Liver (tissue), 9 donors: Measurements from ENCODE around the gene STXBP4. TPM values are rescaled to one million over a fixed set of nuclear protein-coding genes. Genes with fewer than 3 reads are reported as not detected.

Experiments
- DNase-seq: peaks from one replicate; pipeline ENCODE4 v3.0.0-alpha.2; 2017; ENCODE audit warnings: low spot score
- H3K27ac ChIP-seq, 2 donors: one replicate each; pipeline ENCODE4 v1.7.0; 2013; ENCODE audit warnings: inconsistent platforms in 2 of 2, low read length in 2 of 2, control low read depth in 1 of 2, low read depth in 1 of 2, mild to moderate bottlenecking in 1 of 2
- H3K27me3 ChIP-seq, 4 donors: one replicate each; pipeline versions ENCODE4 v1.6.1 to v1.7.0; 2013; ENCODE audit warnings: low read length in 3 of 4, inconsistent platforms in 1 of 4, mild to moderate bottlenecking in 1 of 4, moderate library complexity in 1 of 4; ENCODE audit not compliant: control insufficient read depth in 4 of 4, insufficient read depth in 4 of 4
- H3K36me3 ChIP-seq, 4 donors: one replicate each; pipeline versions ENCODE4 v1.6.1 to v1.7.0; 2013; ENCODE audit warnings: low read length in 3 of 4, mild to moderate bottlenecking in 3 of 4, low read depth in 1 of 4, moderate library complexity in 1 of 4; ENCODE audit not compliant: control insufficient read depth in 4 of 4, insufficient read depth in 3 of 4
- H3K4me1 ChIP-seq, 4 donors: one replicate each; pipeline versions ENCODE4 v1.6.1 to v1.7.0; 2013; ENCODE audit warnings: low read length in 3 of 4, mild to moderate bottlenecking in 3 of 4, moderate library complexity in 1 of 4; ENCODE audit not compliant: control insufficient read depth in 4 of 4, insufficient read depth in 4 of 4
- H3K4me3 ChIP-seq, 3 donors: one replicate each; pipeline versions ENCODE4 v1.6.1 to v1.7.0; 2013; ENCODE audit warnings: low read length in 3 of 3, control low read depth in 1 of 3, low read depth in 1 of 3, mild to moderate bottlenecking in 1 of 3
- H3K9ac ChIP-seq, 2 donors: one replicate each; pipeline ENCODE4 v1.7.0; 2013; ENCODE audit warnings: low read length in 2 of 2, mild to moderate bottlenecking in 2 of 2, moderate library complexity in 2 of 2, control low read depth in 1 of 2, low read depth in 1 of 2
- H3K9me3 ChIP-seq, 4 donors: one replicate each; pipeline versions ENCODE4 v1.6.1 to v1.7.0; 2013; ENCODE audit warnings: low read length in 3 of 4; ENCODE audit not compliant: control insufficient read depth in 4 of 4
- EGR1 ChIP-seq, 2 donors: IDR thresholded peaks; 2 replicates each; pipeline ENCODE4 v1.6.1; 2016 to 2018; ENCODE audit warnings: antibody characterized with exemption in 2 of 2, low read depth in 2 of 2
- FOXA1 ChIP-seq: IDR thresholded peaks from 2 replicates; pipeline ENCODE4 v1.6.1; 2016; ENCODE audit warnings: antibody characterized with exemption
- GABPA ChIP-seq, 2 donors: IDR thresholded peaks in 1 of 2; conservative IDR thresholded peaks in 1 of 2; 2 replicates each; pipeline ENCODE4 v1.6.1; 2016; ENCODE audit warnings: antibody characterized with exemption in 2 of 2, mild to moderate bottlenecking in 1 of 2, moderate library complexity in 1 of 2
- HNF4A ChIP-seq, 2 donors: conservative IDR thresholded peaks; 2 replicates each; pipeline ENCODE4 v1.6.1; 2016; ENCODE audit warnings: antibody characterized with exemption in 2 of 2, mild to moderate bottlenecking in 2 of 2
- HNF4G ChIP-seq: IDR thresholded peaks from 2 replicates; pipeline ENCODE4 v1.6.1; 2016; ENCODE audit warnings: antibody characterized with exemption
- JUND ChIP-seq, 2 donors: IDR thresholded peaks; 2 replicates each; pipeline ENCODE4 v1.6.1; 2016; ENCODE audit warnings: antibody characterized with exemption in 2 of 2
- NR2F2 ChIP-seq: IDR thresholded peaks from 2 replicates; pipeline ENCODE4 v1.6.1; 2016; ENCODE audit warnings: antibody characterized with exemption
- RXRA ChIP-seq, 2 donors: IDR thresholded peaks; 2 replicates each; pipeline ENCODE4 v1.6.1; 2017 to 2018; ENCODE audit warnings: antibody characterized with exemption in 2 of 2, mild to moderate bottlenecking in 1 of 2
- SP1 ChIP-seq: IDR thresholded peaks from 2 replicates; pipeline ENCODE4 v1.6.1; 2018; ENCODE audit warnings: antibody characterized with exemption, mild to moderate bottlenecking
- TAF1 ChIP-seq: conservative IDR thresholded peaks from 2 replicates; pipeline ENCODE4 v1.6.1; 2016; ENCODE audit warnings: antibody characterized with exemption, mild to moderate bottlenecking
- YY1 ChIP-seq: IDR thresholded peaks from 2 replicates; pipeline ENCODE4 v1.6.1; 2016; ENCODE audit warnings: antibody characterized with exemption, mild to moderate bottlenecking
- WGBS: extraction: QIAGEN DNeasy Blood & Tissue Kit; methylation state at CpG from one replicate; pipeline ENCODE4 v1.1.7; 2013; 5-methylcytosine and 5-hydroxymethylcytosine counted together
- polyA plus RNA-seq, 2 donors: library from polyadenylated mRNA; stranded (reverse) in 1 of 2; unstranded in 1 of 2; fragments of 200-250 nt in 1 of 2; fragments of >200 nt in 1 of 2; fragmentation: Nextera tagmentation in 1 of 2; extraction: Ambion mirVana in 1 of 2; gene quantifications; one replicate each; pipeline versions ENCODE4 v1.2.1 to v1.2.3, GENCODE V29; 2013 to 2015
- total RNA-seq, 2 donors: library from RNA; depleted of rRNA; stranded (reverse); fragments of >200 nt; gene quantifications; one replicate each; pipeline ENCODE4 v1.2.3, GENCODE V29; 2014
- TF ChIP-seq, protein P1 (sequence below): IDR thresholded peaks from 2 replicates; pipeline ENCODE4 v1.6.1; 2016; ENCODE audit warnings: antibody characterized with exemption
- TF ChIP-seq, protein P2 (sequence below): fragments of 150-350 bp; IDR thresholded peaks from 2 replicates; pipeline ENCODE4 v1.5.1; 2017; ENCODE audit warnings: improper control_type of control experiment, low read depth, low read length; ENCODE audit not compliant: missing input control
- TF ChIP-seq, protein P3 (sequence below): IDR thresholded peaks from 2 replicates; pipeline ENCODE4 v1.6.1; 2016; ENCODE audit warnings: antibody characterized with exemption
- TF ChIP-seq, protein P4 (sequence below): IDR thresholded peaks from 2 replicates; pipeline ENCODE4 v1.6.1; 2016; ENCODE audit warnings: antibody characterized with exemption
- donor health status: healthy.
- donor health status: healthy.
- donor health status: healthy.
- donor health status: healthy.
- donor health status: healthy.

STXBP4 gene
- total and polyA plus RNA-seq, 4 donors: 1.5 to 12.6 (median 3.5) TPM

DNA sequence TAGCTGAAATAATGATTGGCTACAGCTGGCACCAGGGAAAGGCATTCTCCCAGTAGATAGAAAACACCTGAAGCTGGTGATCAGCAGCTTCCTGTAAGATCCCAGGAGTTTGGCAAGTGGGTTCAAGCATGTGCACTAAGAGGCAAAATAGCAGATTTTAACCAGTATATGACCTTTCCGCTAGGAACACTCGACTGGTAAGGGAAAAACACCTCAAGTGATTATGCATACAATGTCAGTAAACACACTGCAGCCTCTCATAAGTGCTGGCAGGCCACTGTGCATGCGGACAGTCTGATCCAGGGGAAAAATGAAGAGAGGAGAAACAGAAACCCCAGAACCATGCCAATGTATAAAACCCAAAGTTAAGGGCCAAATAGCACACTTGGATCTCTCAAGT lies 247.1 kb downstream of the STXBP4 start:
- WGBS: 96% methylated on average over 3 of the region's 3 CpGs
- peaks cover 0 to 4% (median 1%) of the 10 kb centered on the region in 4 donors for H3K4me1 ChIP-seq
- TF ChIP-seq, protein P1, sequence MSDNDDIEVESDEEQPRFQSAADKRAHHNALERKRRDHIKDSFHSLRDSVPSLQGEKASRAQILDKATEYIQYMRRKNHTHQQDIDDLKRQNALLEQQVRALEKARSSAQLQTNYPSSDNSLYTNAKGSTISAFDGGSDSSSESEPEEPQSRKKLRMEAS: no peak
- no peak for TF ChIP-seq EGR1 (IDR thresholded peaks at IDR 0.05; ENCODE audit: low read depth in 2 of 2)
- H3K27ac ChIP-seq: no peak overlapping the region
- no peak for DNase-seq
- no peaks in the 10 kb centered on the region for H3K9me3 ChIP-seq
- H3K27me3 ChIP-seq: no peaks in the 10 kb centered on the region
- H3K36me3 ChIP-seq: no peaks in the 10 kb centered on the region
- no peak overlapping the region for H3K9ac ChIP-seq
- H3K4me3 ChIP-seq: no peak overlapping the region

DNA sequence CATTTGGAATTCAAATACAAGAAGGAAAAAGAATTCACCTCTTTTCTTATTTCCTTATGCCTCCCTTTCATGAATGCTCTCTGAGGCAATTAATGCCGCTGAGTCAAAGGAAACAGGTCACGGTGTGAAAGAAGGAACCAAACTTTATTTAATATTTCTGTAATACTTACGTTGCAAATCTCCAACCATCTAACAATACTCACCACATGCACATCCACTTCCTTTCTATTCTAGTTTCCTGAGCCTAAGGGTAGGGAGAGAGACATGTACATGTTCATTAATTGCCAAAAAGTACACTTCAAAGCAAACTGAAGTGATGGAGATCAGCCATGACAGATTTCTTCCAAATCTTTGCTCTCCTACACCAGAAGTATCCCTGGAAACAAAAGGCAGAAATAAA lies 248.3 kb downstream of the STXBP4 start:
- H3K27me3 ChIP-seq: no peaks in the 10 kb centered on the region
- no peaks in the 10 kb centered on the region for H3K9me3 ChIP-seq
- H3K27ac ChIP-seq: no peak overlapping the region
- DNase-seq: no peak
- H3K9ac ChIP-seq: no peak overlapping the region
- no peaks in the 10 kb centered on the region for H3K36me3 ChIP-seq
- WGBS: 82% methylated on average over 3 of the region's 3 CpGs
- TF ChIP-seq RXRA (IDR thresholded peaks at IDR 0.05) (no peak), NR2F2 (no peak), SP1 (no peak), JUND (IDR thresholded peaks at IDR 0.05) (no peak), YY1 (no peak), HNF4G (no peak), GABPA (IDR thresholded peaks at IDR 0.05 in 1 of 2, conservative IDR thresholded peaks at IDR 0.05 in 1 of 2) (no peak), EGR1 (IDR thresholded peaks at IDR 0.05; ENCODE audit: low read depth in 2 of 2) (no peak), HNF4A (conservative IDR thresholded peaks at IDR 0.05) (no peak), TAF1 (no peak), FOXA1 (no peak)
- TF ChIP-seq, protein P2, sequence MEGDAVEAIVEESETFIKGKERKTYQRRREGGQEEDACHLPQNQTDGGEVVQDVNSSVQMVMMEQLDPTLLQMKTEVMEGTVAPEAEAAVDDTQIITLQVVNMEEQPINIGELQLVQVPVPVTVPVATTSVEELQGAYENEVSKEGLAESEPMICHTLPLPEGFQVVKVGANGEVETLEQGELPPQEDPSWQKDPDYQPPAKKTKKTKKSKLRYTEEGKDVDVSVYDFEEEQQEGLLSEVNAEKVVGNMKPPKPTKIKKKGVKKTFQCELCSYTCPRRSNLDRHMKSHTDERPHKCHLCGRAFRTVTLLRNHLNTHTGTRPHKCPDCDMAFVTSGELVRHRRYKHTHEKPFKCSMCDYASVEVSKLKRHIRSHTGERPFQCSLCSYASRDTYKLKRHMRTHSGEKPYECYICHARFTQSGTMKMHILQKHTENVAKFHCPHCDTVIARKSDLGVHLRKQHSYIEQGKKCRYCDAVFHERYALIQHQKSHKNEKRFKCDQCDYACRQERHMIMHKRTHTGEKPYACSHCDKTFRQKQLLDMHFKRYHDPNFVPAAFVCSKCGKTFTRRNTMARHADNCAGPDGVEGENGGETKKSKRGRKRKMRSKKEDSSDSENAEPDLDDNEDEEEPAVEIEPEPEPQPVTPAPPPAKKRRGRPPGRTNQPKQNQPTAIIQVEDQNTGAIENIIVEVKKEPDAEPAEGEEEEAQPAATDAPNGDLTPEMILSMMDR: no peak
- TF ChIP-seq, protein P1: no peak
- TF ChIP-seq, protein P3, sequence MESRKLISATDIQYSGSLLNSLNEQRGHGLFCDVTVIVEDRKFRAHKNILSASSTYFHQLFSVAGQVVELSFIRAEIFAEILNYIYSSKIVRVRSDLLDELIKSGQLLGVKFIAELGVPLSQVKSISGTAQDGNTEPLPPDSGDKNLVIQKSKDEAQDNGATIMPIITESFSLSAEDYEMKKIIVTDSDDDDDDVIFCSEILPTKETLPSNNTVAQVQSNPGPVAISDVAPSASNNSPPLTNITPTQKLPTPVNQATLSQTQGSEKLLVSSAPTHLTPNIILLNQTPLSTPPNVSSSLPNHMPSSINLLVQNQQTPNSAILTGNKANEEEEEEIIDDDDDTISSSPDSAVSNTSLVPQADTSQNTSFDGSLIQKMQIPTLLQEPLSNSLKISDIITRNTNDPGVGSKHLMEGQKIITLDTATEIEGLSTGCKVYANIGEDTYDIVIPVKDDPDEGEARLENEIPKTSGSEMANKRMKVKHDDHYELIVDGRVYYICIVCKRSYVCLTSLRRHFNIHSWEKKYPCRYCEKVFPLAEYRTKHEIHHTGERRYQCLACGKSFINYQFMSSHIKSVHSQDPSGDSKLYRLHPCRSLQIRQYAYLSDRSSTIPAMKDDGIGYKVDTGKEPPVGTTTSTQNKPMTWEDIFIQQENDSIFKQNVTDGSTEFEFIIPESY: no peak
- TF ChIP-seq, protein P4, sequence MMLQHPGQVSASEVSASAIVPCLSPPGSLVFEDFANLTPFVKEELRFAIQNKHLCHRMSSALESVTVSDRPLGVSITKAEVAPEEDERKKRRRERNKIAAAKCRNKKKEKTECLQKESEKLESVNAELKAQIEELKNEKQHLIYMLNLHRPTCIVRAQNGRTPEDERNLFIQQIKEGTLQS: no peak
- peaks cover 0 to 4% (median 1%) of the 10 kb centered on the region in 4 donors for H3K4me1 ChIP-seq
- no peak overlapping the region for H3K4me3 ChIP-seq

DNA sequence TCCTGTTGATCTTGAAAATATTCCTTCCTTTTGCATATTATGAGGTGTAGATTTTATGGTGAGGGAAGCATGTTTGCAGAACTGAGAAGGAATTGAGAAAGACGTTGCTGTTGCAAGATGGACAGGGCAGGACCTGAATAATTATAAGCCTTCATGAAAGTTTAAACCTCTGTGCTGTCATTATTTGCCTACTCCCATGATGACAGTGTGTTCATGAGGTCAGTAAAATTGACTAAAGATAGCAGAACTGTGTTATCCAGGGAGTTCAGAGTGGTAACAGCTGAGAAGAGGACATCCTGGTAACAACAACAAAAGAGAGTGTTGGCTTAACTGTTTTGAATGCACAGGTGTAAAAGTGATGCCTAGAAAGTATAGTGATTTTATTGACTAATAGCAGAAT lies 250.9 kb downstream of the STXBP4 start:
- no peak overlapping the region for H3K9ac ChIP-seq
- no peaks in the 10 kb centered on the region for H3K9me3 ChIP-seq
- WGBS: 21% methylated on average over 1 of the region's 1 CpG
- H3K27ac ChIP-seq: no peak overlapping the region
- H3K36me3 ChIP-seq: no peaks in the 10 kb centered on the region
- peak in 1 of 2 donors; percentile 5 for TF ChIP-seq HNF4A (conservative IDR thresholded peaks at IDR 0.05)
- peak in 1 of 2 donors; percentile 31 for TF ChIP-seq RXRA (IDR thresholded peaks at IDR 0.05)
- no peak for TF ChIP-seq HNF4G
- TF ChIP-seq, protein P4: no peak
- DNase-seq: no peak
- no peak overlapping the region for H3K4me3 ChIP-seq
- H3K4me1 ChIP-seq: peaks cover 0 to 2% (median 0%) of the 10 kb centered on the region in 4 donors
- H3K27me3 ChIP-seq: no peaks in the 10 kb centered on the region
